Measurements from ENCODE around the gene ODAPH.
A peak's percentile ranks its signal among the peaks of the same experiment; 100 is the strongest.
"Not testable (repeated sequence)": the region's sequence is repeated elsewhere in the genome, so short reads cannot be mapped to it uniquely, and the experiment has no call there.

Gene ODAPH

GRCh38 chr4:75525910-75526309 is 30.0 kb upstream of the ODAPH start:
- TF ChIP-seq EZH2phosphoT487 (IDR thresholded peaks at IDR 0.05; ENCODE audit: borderline replicate concordance): no peak
- H3K9me2 ChIP-seq (replicated peaks; ENCODE audit: low read depth, low read length): no peaks in the 10 kb centered on the region
- no peak overlapping the region for H2AFZ ChIP-seq (ENCODE audit: low read length)
- no peak overlapping the region for H3K4me3 ChIP-seq (ENCODE audit: low read length, poor library complexity, severe bottlenecking)
- H3K36me3 ChIP-seq (ENCODE audit: insufficient read depth, low read length): peaks cover 50% of the 10 kb centered on the region
- peaks cover 6% of the 10 kb centered on the region; the same call in 1 of the 2 replicates for H3K79me2 ChIP-seq (ENCODE audit: insufficient read depth, low read length)
- H3K9ac ChIP-seq (ENCODE audit: low read depth, low read length, poor library complexity, severe bottlenecking): no peak overlapping the region
- no peaks in the 10 kb centered on the region for H3F3A ChIP-seq (ENCODE audit: low read depth)
- H3K4me2 ChIP-seq (ENCODE audit: low read depth, low read length, poor library complexity, severe bottlenecking): peak overlapping the region; percentile 29
- H3K9me3 ChIP-seq (ENCODE audit: insufficient read depth, low read depth, low read length): no peaks in the 10 kb centered on the region
- H3K4me1 ChIP-seq (ENCODE audit: insufficient read depth, low read length, poor library complexity, severe bottlenecking): peaks cover 3% of the 10 kb centered on the region
- no peaks in the 10 kb centered on the region for H3K27me3 ChIP-seq (ENCODE audit: insufficient read depth, low read length, poor library complexity, severe bottlenecking)
- no peaks in the 10 kb centered on the region for H4K20me1 ChIP-seq (ENCODE audit: insufficient read depth, low read length, poor library complexity, severe bottlenecking)

DNA sequence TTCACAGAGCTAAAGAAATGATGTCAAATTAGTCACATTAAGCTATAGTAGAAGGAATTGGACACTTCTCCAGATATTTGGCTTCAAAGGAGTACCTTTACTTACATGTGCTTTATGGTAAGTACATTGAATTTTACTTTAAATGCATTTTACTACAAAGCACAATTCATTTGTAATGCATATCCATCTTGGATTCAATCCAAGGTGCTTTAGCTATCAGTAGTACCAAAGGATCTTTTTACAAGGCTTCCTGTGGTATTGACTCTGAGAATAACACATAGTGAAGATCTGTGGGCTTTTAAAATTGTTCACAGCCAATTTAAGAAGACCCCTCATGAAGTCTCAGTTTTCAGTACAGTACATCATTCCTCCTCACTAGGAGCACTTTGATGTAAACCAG is 28.4 kb upstream of the ODAPH start:
- H3K4me2 ChIP-seq (ENCODE audit: low read depth, low read length, poor library complexity, severe bottlenecking): no peak overlapping the region
- H3K79me2 ChIP-seq (ENCODE audit: insufficient read depth, low read length): peaks cover 6% of the 10 kb centered on the region; the same call in 1 of the 2 replicates
- no peaks in the 10 kb centered on the region for H3K9me2 ChIP-seq (replicated peaks; ENCODE audit: low read depth, low read length)
- no peak overlapping the region for H2AFZ ChIP-seq (ENCODE audit: low read length)
- H3K36me3 ChIP-seq (ENCODE audit: insufficient read depth, low read length): peaks cover 57% of the 10 kb centered on the region
- 0 out of 2 replicates have a peak, but pooled peaks cover 4% of the 10 kb centered on the region for H3K9me3 ChIP-seq (ENCODE audit: insufficient read depth, low read depth, low read length)
- H3K27me3 ChIP-seq (ENCODE audit: insufficient read depth, low read length, poor library complexity, severe bottlenecking): no peaks in the 10 kb centered on the region
- TF ChIP-seq, protein P1, sequence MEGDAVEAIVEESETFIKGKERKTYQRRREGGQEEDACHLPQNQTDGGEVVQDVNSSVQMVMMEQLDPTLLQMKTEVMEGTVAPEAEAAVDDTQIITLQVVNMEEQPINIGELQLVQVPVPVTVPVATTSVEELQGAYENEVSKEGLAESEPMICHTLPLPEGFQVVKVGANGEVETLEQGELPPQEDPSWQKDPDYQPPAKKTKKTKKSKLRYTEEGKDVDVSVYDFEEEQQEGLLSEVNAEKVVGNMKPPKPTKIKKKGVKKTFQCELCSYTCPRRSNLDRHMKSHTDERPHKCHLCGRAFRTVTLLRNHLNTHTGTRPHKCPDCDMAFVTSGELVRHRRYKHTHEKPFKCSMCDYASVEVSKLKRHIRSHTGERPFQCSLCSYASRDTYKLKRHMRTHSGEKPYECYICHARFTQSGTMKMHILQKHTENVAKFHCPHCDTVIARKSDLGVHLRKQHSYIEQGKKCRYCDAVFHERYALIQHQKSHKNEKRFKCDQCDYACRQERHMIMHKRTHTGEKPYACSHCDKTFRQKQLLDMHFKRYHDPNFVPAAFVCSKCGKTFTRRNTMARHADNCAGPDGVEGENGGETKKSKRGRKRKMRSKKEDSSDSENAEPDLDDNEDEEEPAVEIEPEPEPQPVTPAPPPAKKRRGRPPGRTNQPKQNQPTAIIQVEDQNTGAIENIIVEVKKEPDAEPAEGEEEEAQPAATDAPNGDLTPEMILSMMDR (conservative IDR thresholded peaks at IDR 0.05; ENCODE audit: low read length): no peak
- no peak for TF ChIP-seq EZH2phosphoT487 (IDR thresholded peaks at IDR 0.05; ENCODE audit: borderline replicate concordance)
- H3K4me1 ChIP-seq (ENCODE audit: insufficient read depth, low read length, poor library complexity, severe bottlenecking): peaks cover 3% of the 10 kb centered on the region
- no peaks in the 10 kb centered on the region for H4K20me1 ChIP-seq (ENCODE audit: insufficient read depth, low read length, poor library complexity, severe bottlenecking)
- no peaks in the 10 kb centered on the region for H3F3A ChIP-seq (ENCODE audit: low read depth)
- no peak overlapping the region for H3K4me3 ChIP-seq (ENCODE audit: low read length, poor library complexity, severe bottlenecking)
- H3K9ac ChIP-seq (ENCODE audit: low read depth, low read length, poor library complexity, severe bottlenecking): no peak overlapping the region

DNA sequence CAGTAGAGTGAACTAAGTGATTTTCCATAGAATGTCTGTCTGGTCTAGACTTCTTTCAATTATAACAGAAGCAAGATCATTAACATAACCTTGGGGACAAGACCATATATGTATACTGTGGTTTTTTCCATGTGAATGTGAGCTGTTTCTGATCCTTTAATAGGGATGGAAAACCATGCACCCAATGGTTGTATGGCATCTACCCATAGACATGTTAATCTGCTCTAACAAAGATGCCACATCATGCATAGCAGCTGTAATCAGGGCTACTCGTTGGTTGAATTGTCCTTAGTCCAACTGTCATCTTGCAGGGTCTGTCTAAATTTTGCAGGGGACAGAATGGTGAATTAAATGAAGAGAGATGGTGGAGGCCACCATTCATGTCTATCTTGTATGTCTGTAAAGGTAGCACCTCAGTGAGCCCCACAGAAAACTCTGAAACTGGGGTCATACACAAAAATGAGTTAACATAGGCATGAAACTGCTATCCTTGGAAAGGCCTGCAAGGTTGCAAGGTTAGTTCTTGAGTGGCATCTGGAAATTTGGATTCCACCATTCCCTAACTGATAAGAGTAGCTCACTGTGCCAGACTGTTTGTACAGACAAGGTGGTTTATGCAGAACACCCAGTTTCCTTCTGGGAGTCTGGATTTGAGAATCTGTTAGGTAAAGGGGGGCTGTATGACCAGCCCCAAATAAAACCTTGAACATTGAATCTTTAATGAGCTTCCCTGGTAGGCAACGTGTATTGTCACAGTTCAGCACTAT is 25.1 kb upstream of the ODAPH start:
- no peaks in the 10 kb centered on the region for H4K20me1 ChIP-seq (ENCODE audit: insufficient read depth, low read length, poor library complexity, severe bottlenecking)
- no peaks in the 10 kb centered on the region for H3K4me1 ChIP-seq (ENCODE audit: insufficient read depth, low read length, poor library complexity, severe bottlenecking)
- H3K79me2 ChIP-seq (ENCODE audit: insufficient read depth, low read length): no peaks in the 10 kb centered on the region
- H3K9ac ChIP-seq (ENCODE audit: low read depth, low read length, poor library complexity, severe bottlenecking): no peak overlapping the region
- 0 out of 2 replicates have a peak, but pooled peaks cover 4% of the 10 kb centered on the region for H3K9me3 ChIP-seq (ENCODE audit: insufficient read depth, low read depth, low read length)
- H3F3A ChIP-seq (ENCODE audit: low read depth): no peaks in the 10 kb centered on the region
- peaks cover 49% of the 10 kb centered on the region for H3K36me3 ChIP-seq (ENCODE audit: insufficient read depth, low read length)
- TF ChIP-seq, protein P1 (conservative IDR thresholded peaks at IDR 0.05; ENCODE audit: low read length): no peak
- TF ChIP-seq EZH2phosphoT487 (IDR thresholded peaks at IDR 0.05; ENCODE audit: borderline replicate concordance): no peak
- no peaks in the 10 kb centered on the region for H3K9me2 ChIP-seq (replicated peaks; ENCODE audit: low read depth, low read length)
- no peaks in the 10 kb centered on the region for H3K27me3 ChIP-seq (ENCODE audit: insufficient read depth, low read length, poor library complexity, severe bottlenecking)
- no peak overlapping the region for H2AFZ ChIP-seq (ENCODE audit: low read length)
- no peak overlapping the region for H3K4me3 ChIP-seq (ENCODE audit: low read length, poor library complexity, severe bottlenecking)
- H3K4me2 ChIP-seq (ENCODE audit: low read depth, low read length, poor library complexity, severe bottlenecking): no peak overlapping the region

- not testable (repeated sequence) for H2AFZ ChIP-seq (ENCODE audit: low read length); H3K79me2 ChIP-seq (ENCODE audit: insufficient read depth, low read length); H3K27me3 ChIP-seq (ENCODE audit: insufficient read depth, low read length, poor library complexity, severe bottlenecking); H3K4me1 ChIP-seq (ENCODE audit: insufficient read depth, low read length, poor library complexity, severe bottlenecking); H3F3A ChIP-seq (ENCODE audit: low read depth); H3K9me3 ChIP-seq (ENCODE audit: insufficient read depth, low read depth, low read length); H3K9ac ChIP-seq (ENCODE audit: low read depth, low read length, poor library complexity, severe bottlenecking); H4K20me1 ChIP-seq (ENCODE audit: insufficient read depth, low read length, poor library complexity, severe bottlenecking); H3K4me3 ChIP-seq (ENCODE audit: low read length, poor library complexity, severe bottlenecking); H3K9me2 ChIP-seq (replicated peaks; ENCODE audit: low read depth, low read length); H3K4me2 ChIP-seq (ENCODE audit: low read depth, low read length, poor library complexity, severe bottlenecking)
- peaks cover 42% of the 10 kb centered on the region for H3K36me3 ChIP-seq (ENCODE audit: insufficient read depth, low read length)
Observed at GRCh38 chr4:75531536-75532143, 24.2 kb upstream of the ODAPH start.

DNA sequence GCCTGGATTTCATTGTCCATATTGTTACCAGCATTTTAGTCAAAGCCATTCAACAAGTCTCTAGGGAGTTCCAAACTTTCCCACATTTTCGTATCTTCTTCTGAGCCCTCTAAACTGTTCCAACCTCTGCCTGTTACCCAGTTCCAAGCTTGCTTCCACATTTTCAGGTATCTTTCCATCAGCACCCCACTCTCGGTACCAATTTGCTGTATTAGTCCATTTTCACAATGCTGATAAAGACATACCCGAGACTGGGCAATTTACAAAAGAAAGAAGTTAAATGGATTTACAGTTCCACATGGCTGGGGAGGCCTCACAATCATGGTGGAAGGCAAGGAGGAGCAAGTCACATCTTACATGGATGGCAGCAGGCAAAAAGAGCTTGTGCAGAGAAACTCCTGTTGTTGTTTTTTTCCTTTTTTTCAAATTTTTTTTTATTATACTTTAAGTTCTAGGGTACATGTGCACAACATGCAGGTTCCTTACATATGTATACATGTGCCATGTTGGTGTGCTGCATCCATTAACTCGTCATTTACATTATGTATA is 22.5 kb upstream of the ODAPH start:
- H3K36me3 ChIP-seq (ENCODE audit: insufficient read depth, low read length): peaks cover 25% of the 10 kb centered on the region; the same call in 1 of the 2 replicates
- H3K9me3 ChIP-seq (ENCODE audit: insufficient read depth, low read depth, low read length); H3F3A ChIP-seq (ENCODE audit: low read depth); H3K79me2 ChIP-seq (ENCODE audit: insufficient read depth, low read length); H4K20me1 ChIP-seq (ENCODE audit: insufficient read depth, low read length, poor library complexity, severe bottlenecking); H3K27me3 ChIP-seq (ENCODE audit: insufficient read depth, low read length, poor library complexity, severe bottlenecking); H3K9me2 ChIP-seq (replicated peaks; ENCODE audit: low read depth, low read length); H3K9ac ChIP-seq (ENCODE audit: low read depth, low read length, poor library complexity, severe bottlenecking); H2AFZ ChIP-seq (ENCODE audit: low read length); H3K4me3 ChIP-seq (ENCODE audit: low read length, poor library complexity, severe bottlenecking); H3K4me2 ChIP-seq (ENCODE audit: low read depth, low read length, poor library complexity, severe bottlenecking); H3K4me1 ChIP-seq (ENCODE audit: insufficient read depth, low read length, poor library complexity, severe bottlenecking): not testable (repeated sequence)

All from Loucy (cell line).